ENCODE measurements around the gene SH3GL3.

GRCh38 chr15:83644439-83644838 is 197.3 kb downstream of the SH3GL3 start:
- TF ChIP-seq CTCF (IDR thresholded peaks at IDR 0.05; ENCODE audit: insufficient read depth, low read length, poor library complexity, severe bottlenecking) = no peak
- TF ChIP-seq EZH2phosphoT487 (conservative IDR thresholded peaks at IDR 0.05; ENCODE audit: low read length) = no peak

All from SU-DHL-6 (cell line).